A549 treated with ZK216348 at 1 μM for 4 hours (cell line): ENCODE results near the gene CASP6. TPM values are rescaled to one million over a fixed set of nuclear protein-coding genes. Genes with fewer than 3 reads are reported as not detected.

Experiments used
- total RNA-seq: library from RNA; stranded (reverse); fragments of 200-300 nt; extraction: Qiagen RNA extraction; gene quantifications from 5 replicates; pipeline ENCODE4 v1.2.3, GENCODE V29; 2022; ENCODE audit warnings: low read depth

CASP6 gene
- total RNA-seq = 14.7 to 18.0 TPM (median 15.3 TPM) in 5 replicates

DNA sequence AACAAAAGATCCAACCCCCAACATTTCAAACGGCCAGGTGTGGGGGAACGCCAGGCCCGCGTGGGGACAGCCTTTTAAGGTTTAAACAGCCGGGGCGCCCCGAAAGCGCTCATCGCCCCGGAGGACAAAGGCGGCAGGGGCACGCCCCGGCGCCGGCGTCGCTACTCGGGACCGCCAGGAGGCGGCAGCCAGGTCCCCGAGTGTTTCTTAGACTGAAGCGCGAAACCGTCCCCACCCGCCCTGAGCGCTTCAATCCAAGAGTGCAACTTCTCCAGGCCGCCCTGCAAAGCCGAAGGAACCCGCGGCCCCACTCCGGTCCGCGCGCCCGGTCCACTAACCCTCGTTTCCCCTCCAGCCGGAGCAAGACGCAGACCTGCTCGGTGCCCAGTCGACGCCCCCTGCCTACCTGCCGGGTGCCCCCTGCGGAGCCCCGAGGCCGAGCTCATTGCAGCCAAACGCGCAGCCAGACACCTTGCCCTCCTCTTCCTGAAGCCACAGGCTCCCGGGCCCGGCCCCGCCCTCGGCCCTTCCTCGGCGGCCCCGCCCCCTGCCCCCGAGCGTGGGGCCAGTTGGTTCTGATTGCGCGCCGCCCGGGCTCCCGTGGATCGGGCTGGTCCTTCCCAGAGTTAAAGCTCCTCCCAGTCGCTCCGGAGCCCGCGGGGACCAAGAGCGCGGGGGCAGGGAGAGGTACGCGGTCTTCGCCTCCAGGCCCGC, at the start of gene CASP6:
TSS of gene CASP6 (minus strand) at position 496 of the 714 bp plus-strand sequence. CDS start at position 446, 50 bp downstream.

DNA sequence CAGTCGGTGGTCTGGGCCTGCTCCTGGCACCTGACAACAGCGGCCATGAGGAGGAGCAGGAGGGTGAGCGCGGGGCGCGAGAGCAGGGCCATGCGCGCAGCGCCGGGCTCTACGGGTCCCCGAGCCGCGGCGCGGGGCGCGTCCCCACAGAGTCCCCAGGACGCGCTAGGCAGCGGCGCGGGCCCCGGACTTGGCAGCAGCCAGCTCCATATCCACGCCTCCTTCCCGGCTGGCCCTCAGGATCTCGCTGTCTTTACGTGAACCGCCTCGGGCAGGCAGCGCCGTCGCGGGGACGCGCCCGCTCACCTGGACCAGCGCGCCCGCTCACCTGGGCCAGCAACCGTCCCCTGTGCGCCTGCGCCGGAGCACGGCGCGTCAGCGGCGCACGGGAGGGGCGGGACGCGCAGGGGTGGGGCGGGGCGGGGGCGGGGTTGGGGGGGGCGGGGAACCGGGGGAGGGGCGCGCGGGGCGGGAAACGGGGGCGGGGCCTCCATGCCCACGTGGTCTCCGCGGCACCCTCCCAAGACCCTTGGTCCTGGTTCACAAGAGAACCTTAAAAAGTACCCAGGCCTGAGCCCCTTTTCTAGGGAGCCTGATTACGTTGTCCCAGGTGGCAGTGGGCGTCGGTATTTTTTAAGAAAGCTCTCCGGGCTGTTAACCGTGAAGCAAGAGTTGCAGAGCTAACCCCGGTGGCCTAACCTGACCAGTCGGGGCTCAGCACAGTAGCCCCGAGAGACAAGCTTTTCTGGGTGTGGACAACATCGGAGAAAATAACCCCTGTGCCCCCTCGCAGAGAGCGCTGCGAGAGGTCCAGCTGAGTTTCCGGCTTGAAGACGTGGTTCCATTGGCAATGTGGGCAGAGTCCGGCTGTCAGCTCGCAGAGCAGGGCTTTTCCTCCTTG, 26.7 kb upstream of the CASP6 start, which contains the start of gene PLA2G12A:
TSS of gene PLA2G12A (minus strand) at position 353 of the 901 bp plus-strand sequence. CDS start at position 92, 261 bp downstream.

Other genes starting within 250 kb of the CASP6 start
- 12.4 to 21.8 TPM (median 20.7 TPM) in 5 replicates for gene MCUB, start 143.2 kb downstream of the CASP6 start, total RNA-seq
- gene PLA2G12A, start 26.6 kb upstream of the CASP6 start, total RNA-seq = 11.4 to 17.9 TPM (median 12.2 TPM) in 5 replicates
- gene CFI, start 98.6 kb upstream of the CASP6 start, total RNA-seq = 0.48 to 0.85 TPM (median 0.75 TPM) in 5 replicates
- gene GAR1, start 112.3 kb upstream of the CASP6 start, total RNA-seq = 36.7 to 55.6 TPM (median 43.0 TPM) in 5 replicates
- 0.13 to 0.18 TPM (median 0.15 TPM) in 3 of 5 replicates, not detected in the others for gene RRH, start 124.5 kb upstream of the CASP6 start, total RNA-seq
- gene LRIT3, start 144.7 kb upstream of the CASP6 start, total RNA-seq = 0.06 to 0.13 TPM in 2 of 5 replicates, not detected in the others
- 0.09 to 1.3 TPM (median 0.24 TPM) in 5 replicates for gene EGF, start 209.4 kb upstream of the CASP6 start, total RNA-seq